Mesenchymal stem cell (in vitro differentiated cells and primary cell): ENCODE measurements around the gene ING3.

ENCODE experiments used
- DNase-seq: peaks from one replicate; pipeline ENCODE4 v3.0.0-alpha.2; 2013
- H2AFZ ChIP-seq: one replicate; pipeline ENCODE4 v1.6.1; 2013; ENCODE audit warnings: low read depth, mild to moderate bottlenecking, control low read depth, inconsistent platforms, low read length, moderate library complexity
- H2AK5ac ChIP-seq: 2 replicates; pipeline ENCODE4 v1.6.1; 2013; ENCODE audit warnings: low read length, moderate library complexity, mild to moderate bottlenecking, inconsistent platforms; ENCODE audit not compliant: severe bottlenecking
- H2BK120ac ChIP-seq: one replicate; pipeline ENCODE4 v1.6.1; 2013; ENCODE audit warnings: low read depth, mild to moderate bottlenecking, inconsistent platforms, low read length, moderate library complexity
- H2BK12ac ChIP-seq, 2 experiments: one replicate each; pipeline ENCODE4 v1.6.1; 2013; ENCODE audit warnings: inconsistent platforms in 2 of 2, low read length in 2 of 2, mild to moderate bottlenecking in 2 of 2, moderate library complexity in 2 of 2, control low read depth in 1 of 2
- H2BK15ac ChIP-seq: one replicate; pipeline ENCODE4 v1.6.1; 2013; ENCODE audit warnings: mild to moderate bottlenecking, low read depth, inconsistent platforms; ENCODE audit not compliant: poor library complexity, severe bottlenecking
- H2BK5ac ChIP-seq: 2 replicates; pipeline ENCODE4 v1.6.1; 2013; ENCODE audit warnings: low read depth, mild to moderate bottlenecking, low read length, control low read depth, inconsistent platforms; ENCODE audit not compliant: poor library complexity, severe bottlenecking
- H3K14ac ChIP-seq, 2 experiments: one replicate each; pipeline ENCODE4 v1.6.1; 2013; ENCODE audit warnings: inconsistent platforms in 2 of 2, low read length in 2 of 2, control low read depth in 1 of 2, mild to moderate bottlenecking in 1 of 2, moderate library complexity in 1 of 2
- H3K18ac ChIP-seq, 2 experiments: one replicate each; pipeline ENCODE4 v1.6.1; 2013; ENCODE audit warnings: inconsistent platforms in 2 of 2, low read length in 2 of 2, control low read depth in 1 of 2, low read depth in 1 of 2, mild to moderate bottlenecking in 1 of 2
- H3K23ac ChIP-seq, 2 experiments: one replicate each; pipeline ENCODE4 v1.6.1; 2013; ENCODE audit warnings: inconsistent platforms in 2 of 2, low read length in 2 of 2, mild to moderate bottlenecking in 2 of 2, moderate library complexity in 2 of 2, control low read depth in 1 of 2
- H3K27ac ChIP-seq: 2 replicates; pipeline ENCODE4 v1.5.1; 2013; ENCODE audit warnings: mild to moderate bottlenecking, moderate library complexity, low read length, control low read depth, inconsistent platforms; ENCODE audit not compliant: poor library complexity, severe bottlenecking
- H3K27me3 ChIP-seq, 2 experiments: 2 replicates each; pipeline versions ENCODE4 v1.6.1 to v1.7.0; 2013; ENCODE audit warnings: low read length in 2 of 2, mild to moderate bottlenecking in 2 of 2, moderate library complexity in 2 of 2, control low read depth in 1 of 2, inconsistent platforms in 1 of 2; ENCODE audit not compliant: control insufficient read depth in 1 of 2, insufficient read depth in 1 of 2
- H3K36me3 ChIP-seq, 2 experiments: 2 replicates each; pipeline versions ENCODE4 v1.6.1 to v1.7.0; 2013; ENCODE audit warnings: low read length in 2 of 2, control low read depth in 1 of 2, inconsistent platforms in 1 of 2, low read depth in 1 of 2, mild to moderate bottlenecking in 1 of 2; ENCODE audit not compliant: insufficient read depth in 2 of 2, control insufficient read depth in 1 of 2
- H3K4ac ChIP-seq, 2 experiments: one replicate each; pipeline ENCODE4 v1.6.1; 2013; ENCODE audit warnings: inconsistent platforms in 2 of 2, low read length in 2 of 2, mild to moderate bottlenecking in 2 of 2, moderate library complexity in 2 of 2, control low read depth in 1 of 2, low read depth in 1 of 2
- H3K4me1 ChIP-seq: 2 replicates; pipeline ENCODE4 v1.6.1; 2013; ENCODE audit warnings: low read depth, low read length, control low read depth; ENCODE audit not compliant: control insufficient read depth, insufficient read depth
- H3K4me2 ChIP-seq: 2 replicates; pipeline ENCODE4 v1.6.1; 2013; ENCODE audit warnings: low read length, mild to moderate bottlenecking, inconsistent platforms; ENCODE audit not compliant: poor library complexity, severe bottlenecking
- H3K4me3 ChIP-seq, 2 experiments: 2 replicates each; pipeline versions ENCODE4 v1.5.1 to v1.7.0; 2013; ENCODE audit warnings: low read length in 2 of 2, mild to moderate bottlenecking in 2 of 2, control low read depth in 1 of 2, low read depth in 1 of 2; ENCODE audit not compliant: insufficient read depth in 1 of 2
- H3K79me1 ChIP-seq: replicated peaks from 2 replicates; pipeline ENCODE4 v1.6.1; 2013; ENCODE audit warnings: mild to moderate bottlenecking, control low read depth, low read length, inconsistent platforms; ENCODE audit not compliant: poor library complexity, severe bottlenecking
- H3K9ac ChIP-seq: 2 replicates; pipeline ENCODE4 v1.7.0; 2013; ENCODE audit warnings: mild to moderate bottlenecking, low read length, moderate library complexity
- H3K9me3 ChIP-seq: 2 replicates; pipeline ENCODE4 v1.7.0; 2013; ENCODE audit warnings: mild to moderate bottlenecking, low read length; ENCODE audit not compliant: control insufficient read depth
- H4K8ac ChIP-seq: one replicate; pipeline ENCODE4 v1.6.1; 2013; ENCODE audit warnings: inconsistent platforms, mild to moderate bottlenecking, low read length, moderate library complexity
- H4K91ac ChIP-seq: one replicate; pipeline ENCODE4 v1.6.1; 2013; ENCODE audit warnings: mild to moderate bottlenecking, low read length, inconsistent platforms
- WGBS: methylation state at CpG from one replicate; pipeline ENCODE4 v1.1.7; 2013; ENCODE audit warnings: mixed read lengths; 5-methylcytosine and 5-hydroxymethylcytosine counted together

Gene ING3

GRCh38 chr7:120992965-120993494 lies 42.5 kb downstream of the ING3 start:
- no peak overlapping the region for H2BK15ac ChIP-seq
- H2BK120ac ChIP-seq = no peak overlapping the region
- H2AK5ac ChIP-seq = no peak overlapping the region
- H3K4me3 ChIP-seq = peak overlapping the region in 1 of 2 experiments; percentile 85
- no peak overlapping the region for H2BK5ac ChIP-seq
- peak overlapping the region; percentile 94 for H3K9ac ChIP-seq
- DNase-seq = no peak
- H3K23ac ChIP-seq = no peak overlapping the region
- H3K4ac ChIP-seq = no peak overlapping the region
- H4K8ac ChIP-seq = no peak overlapping the region
- H3K27me3 ChIP-seq = no peaks in the 10 kb centered on the region
- H3K36me3 ChIP-seq = no peaks in the 10 kb centered on the region
- H3K27ac ChIP-seq = no peak overlapping the region
- H2AFZ ChIP-seq = no peak overlapping the region
- H3K14ac ChIP-seq = no peak overlapping the region
- H3K9me3 ChIP-seq = no peaks in the 10 kb centered on the region
- H3K79me1 ChIP-seq = peaks cover 1% of the 10 kb centered on the region
- H3K4me1 ChIP-seq = peaks cover 4% of the 10 kb centered on the region
- H2BK12ac ChIP-seq = no peak overlapping the region
- H4K91ac ChIP-seq = no peak overlapping the region
- H3K4me2 ChIP-seq = no peak overlapping the region
- no peak overlapping the region for H3K18ac ChIP-seq

- no peak overlapping the region for H2BK120ac ChIP-seq
Observed at GRCh38 chr7:120993553-120994191, 43.1 kb downstream of the ING3 start.

GRCh38 chr7:120994512-120995410 lies 44.2 kb downstream of the ING3 start:
- no peak overlapping the region for H3K4me3 ChIP-seq
- no peak overlapping the region for H3K4ac ChIP-seq
- no peak overlapping the region for H2BK5ac ChIP-seq
- no peak overlapping the region for H3K9ac ChIP-seq
- H4K91ac ChIP-seq = no peak overlapping the region
- no peak overlapping the region for H3K14ac ChIP-seq
- H3K18ac ChIP-seq = no peak overlapping the region
- no peaks in the 10 kb centered on the region for H3K27me3 ChIP-seq
- no peak overlapping the region for H3K23ac ChIP-seq
- peaks cover 1% of the 10 kb centered on the region for H3K79me1 ChIP-seq
- no peak overlapping the region for H2AK5ac ChIP-seq
- WGBS = over 99% methylated on average over 4 of the region's 5 CpGs
- H3K27ac ChIP-seq = no peak overlapping the region
- H2BK15ac ChIP-seq = no peak overlapping the region
- H2AFZ ChIP-seq = no peak overlapping the region
- H4K8ac ChIP-seq = no peak overlapping the region
- no peak overlapping the region for H2BK120ac ChIP-seq
- no peak overlapping the region for H2BK12ac ChIP-seq
- peaks cover 2% of the 10 kb centered on the region for H3K4me1 ChIP-seq
- no peaks in the 10 kb centered on the region for H3K36me3 ChIP-seq
- no peak overlapping the region for H3K4me2 ChIP-seq
- no peaks in the 10 kb centered on the region for H3K9me3 ChIP-seq
- no peak for DNase-seq

More at GRCh38 chr7:120993553-120994191, 43.1 kb downstream of the ING3 start:
- Histone ChIP-seq H3K27me3 (no peaks in the 10 kb centered on the region), H3K14ac (no peak overlapping the region), H3K27ac (no peak overlapping the region), H3K23ac (no peak overlapping the region), H3K36me3 (no peaks in the 10 kb centered on the region), H3K4ac (peak overlapping the region in 1 of 2 experiments; percentile 41), H2AFZ (no peak overlapping the region), H3K79me1 (peaks cover 1% of the 10 kb centered on the region), H3K18ac (no peak overlapping the region), H4K8ac (no peak overlapping the region), H3K4me3 (peak overlapping the region in 1 of 2 experiments; percentile 85), H3K4me2 (no peak overlapping the region), H2AK5ac (no peak overlapping the region), H2BK15ac (no peak overlapping the region), H3K9ac (peak overlapping the region; percentile 15), H3K4me1 (peaks cover 4% of the 10 kb centered on the region), H2BK5ac (no peak overlapping the region), H3K9me3 (no peaks in the 10 kb centered on the region), H4K91ac (no peak overlapping the region), H2BK12ac (peak overlapping the region in 1 of 2 experiments; percentile 66)
- DNase-seq = no peak
- WGBS = 92% methylated on average over 4 of the region's 5 CpGs

- no peaks in the 10 kb centered on the region for H3K9me3 ChIP-seq
Observed at GRCh38 chr7:120995654-120996053, 45.1 kb downstream of the ING3 start.

More at GRCh38 chr7:120995654-120996053, 45.1 kb downstream of the ING3 start:
- no peak overlapping the region for H2BK5ac ChIP-seq
- no peak overlapping the region for H2BK120ac ChIP-seq
- H4K91ac ChIP-seq = no peak overlapping the region
- no peaks in the 10 kb centered on the region for H3K27me3 ChIP-seq
- no peak overlapping the region for H3K27ac ChIP-seq
- no peak overlapping the region for H3K9ac ChIP-seq
- no peak overlapping the region for H2AK5ac ChIP-seq
- peak overlapping the region in 1 of 2 experiments; percentile 23 for H2BK12ac ChIP-seq
- no peak overlapping the region for H3K23ac ChIP-seq
- H3K4me1 ChIP-seq = peaks cover 2% of the 10 kb centered on the region
- H3K4me3 ChIP-seq = no peak overlapping the region
- peak overlapping the region; percentile 37 to 69 for H3K18ac ChIP-seq
- H2AFZ ChIP-seq = no peak overlapping the region
- H3K4me2 ChIP-seq = no peak overlapping the region
- 96% methylated on average over 2 of the region's 2 CpGs for WGBS
- no peak overlapping the region for H3K4ac ChIP-seq
- no peak for DNase-seq
- H3K14ac ChIP-seq = no peak overlapping the region
- H3K79me1 ChIP-seq = peaks cover 1% of the 10 kb centered on the region
- peak overlapping the region; percentile 80 for H2BK15ac ChIP-seq
- H4K8ac ChIP-seq = no peak overlapping the region
- no peaks in the 10 kb centered on the region for H3K36me3 ChIP-seq
